HG03095 (cell line): ENCODE data around the gene GRIK2.

Source experiments
- ATAC-seq: cut with Tn5 transposase; IDR thresholded peaks from one replicate; pipeline ENCODE4 v1.9.1; 2021; ENCODE audit warnings: moderate library complexity; ENCODE audit not compliant: unreplicated experiment

Gene GRIK2

GRCh38 chr6:101853231-101854085 lies 459.9 kb downstream of the GRIK2 start:
- no peak for ATAC-seq

DNA sequence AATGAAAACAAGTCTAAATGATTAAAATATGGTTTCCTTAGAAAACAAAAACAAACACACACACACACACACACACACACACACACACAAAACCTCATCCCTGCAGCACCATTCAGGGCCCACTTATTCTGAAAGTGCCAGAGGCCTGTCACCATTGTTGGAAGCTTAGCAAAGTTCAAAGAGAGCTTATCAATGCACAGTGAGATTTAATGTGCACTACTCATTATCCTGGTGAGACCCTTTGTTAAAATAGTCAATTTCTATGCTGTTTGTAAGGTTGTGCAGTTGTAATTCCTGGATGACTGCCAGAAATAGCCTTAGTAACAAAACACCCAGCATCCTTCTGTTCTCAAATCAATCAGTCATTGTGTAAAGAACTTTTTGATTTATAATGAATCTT lies 482.9 kb downstream of the GRIK2 start:
- no peak for ATAC-seq

- peak; percentile 64 for ATAC-seq
Measured at GRCh38 chr6:101878554-101879276, 485.2 kb downstream of the GRIK2 start.

DNA sequence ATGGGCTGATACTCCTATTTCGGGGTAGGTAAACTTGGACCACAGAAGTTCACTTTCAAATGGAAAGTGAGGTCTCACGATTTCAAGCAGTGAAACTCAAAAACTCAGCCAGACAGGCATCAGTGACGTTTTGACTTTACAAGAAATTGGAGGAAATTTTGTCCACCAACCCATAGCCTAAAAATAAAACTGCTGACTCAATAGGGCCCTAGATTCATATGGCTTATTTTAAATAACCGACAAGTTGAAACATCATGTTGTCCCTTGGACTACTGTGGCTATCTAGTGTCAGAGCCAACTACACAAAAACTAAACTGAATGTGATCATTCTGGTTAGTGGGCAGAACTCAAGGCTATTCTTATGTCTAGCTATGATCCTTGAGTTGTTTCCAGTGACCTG lies 486.3 kb downstream of the GRIK2 start:
- no peak for ATAC-seq

GRCh38 chr6:101883505-101883904 lies 490.0 kb downstream of the GRIK2 start:
- ATAC-seq, result no peak

DNA sequence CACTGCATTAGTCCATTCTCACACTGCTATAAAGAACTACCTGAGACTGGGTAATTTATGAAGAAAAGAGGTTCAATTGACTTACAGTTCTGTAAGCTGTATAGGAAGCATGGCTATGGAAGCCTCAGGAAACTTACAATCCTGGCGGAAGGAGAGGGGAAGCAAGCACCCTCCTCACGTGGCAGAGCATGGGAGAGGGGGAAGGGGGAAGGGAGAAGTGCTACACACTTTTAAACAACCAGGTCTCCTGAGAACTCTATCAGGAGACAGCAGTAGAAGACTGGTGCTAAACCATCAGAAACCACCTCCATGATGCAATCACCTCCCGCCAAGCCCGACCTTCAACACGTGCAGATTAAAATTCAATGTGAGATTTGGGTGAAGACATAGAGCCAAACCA lies 494.0 kb downstream of the GRIK2 start:
- ATAC-seq, result no peak

- ATAC-seq, result no peak
Measured at GRCh38 chr6:101907356-101908217, 514.1 kb downstream of the GRIK2 start.

- ATAC-seq, result no peak
Measured at GRCh38 chr6:101909366-101909765, 515.9 kb downstream of the GRIK2 start.

- no peak for ATAC-seq
Measured at GRCh38 chr6:101912311-101912710, 518.8 kb downstream of the GRIK2 start.

GRCh38 chr6:101918471-101918870 lies 525.0 kb downstream of the GRIK2 start:
- no peak for ATAC-seq

DNA sequence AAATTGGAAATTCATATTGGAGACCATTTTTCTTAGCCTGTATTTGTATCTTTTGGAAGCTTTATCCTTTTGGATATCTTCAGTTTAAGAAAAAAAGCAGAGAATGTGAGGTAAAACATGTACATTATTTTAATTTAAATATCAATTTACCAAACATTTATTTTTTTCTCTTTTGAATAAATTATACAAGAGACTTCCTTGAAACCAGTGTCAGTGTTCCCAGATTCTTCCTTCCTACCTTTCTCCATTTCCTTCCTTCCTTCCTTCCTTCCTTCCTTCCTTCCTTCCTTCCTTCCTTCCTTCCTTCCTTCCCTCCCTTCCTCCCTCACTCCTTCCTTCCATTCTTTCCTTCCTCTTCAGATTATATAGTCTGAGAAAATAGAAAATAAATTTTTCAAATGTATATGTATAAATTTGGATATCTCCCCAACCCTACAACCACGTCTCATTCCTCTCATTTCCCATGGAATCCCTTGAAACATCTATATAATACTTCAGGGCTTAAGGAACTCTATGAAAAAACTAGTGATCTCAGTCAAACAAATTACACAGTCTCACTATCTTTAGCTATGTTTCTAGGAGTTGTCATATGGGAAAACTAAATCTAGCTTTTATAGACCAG lies 528.4 kb downstream of the GRIK2 start:
- no peak for ATAC-seq

DNA sequence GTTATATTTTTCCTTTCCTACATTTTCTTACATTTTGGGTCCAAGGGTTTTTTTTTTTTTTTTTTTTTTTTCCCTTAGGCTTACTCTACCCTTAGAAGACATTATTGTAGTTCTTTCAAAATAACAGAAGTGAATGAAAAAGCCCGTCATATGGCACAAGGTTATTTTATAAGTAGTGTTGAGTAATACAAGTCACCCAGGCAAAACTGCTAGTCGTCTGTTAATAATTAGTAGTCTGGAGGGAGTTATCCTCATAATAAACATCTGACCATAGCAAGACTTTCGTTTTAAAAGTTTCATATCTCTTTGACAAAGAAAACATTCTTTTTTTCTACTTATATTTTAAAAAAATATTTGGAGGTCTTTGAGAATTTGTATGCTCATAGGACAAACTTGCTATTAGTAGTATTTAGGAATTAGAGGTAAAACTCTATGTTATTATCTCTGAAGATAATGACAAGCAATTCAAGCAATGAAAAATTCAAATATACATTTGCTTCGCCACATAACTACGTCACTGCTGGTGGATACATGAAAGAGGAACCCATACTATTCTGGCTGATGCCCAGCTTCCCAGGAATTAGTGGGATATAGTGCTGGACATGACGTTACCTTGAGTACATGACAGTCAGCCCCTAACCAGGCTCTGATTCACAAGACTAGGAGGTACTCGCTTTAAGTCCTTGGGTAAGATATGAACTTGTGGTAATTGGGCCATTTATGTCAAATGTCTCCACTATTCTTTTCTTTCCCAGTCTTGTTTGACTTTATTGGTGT lies 532.8 kb downstream of the GRIK2 start:
- ATAC-seq, result no peak

GRCh38 chr6:101931766-101932165 lies 538.3 kb downstream of the GRIK2 start:
- ATAC-seq, result no peak

DNA sequence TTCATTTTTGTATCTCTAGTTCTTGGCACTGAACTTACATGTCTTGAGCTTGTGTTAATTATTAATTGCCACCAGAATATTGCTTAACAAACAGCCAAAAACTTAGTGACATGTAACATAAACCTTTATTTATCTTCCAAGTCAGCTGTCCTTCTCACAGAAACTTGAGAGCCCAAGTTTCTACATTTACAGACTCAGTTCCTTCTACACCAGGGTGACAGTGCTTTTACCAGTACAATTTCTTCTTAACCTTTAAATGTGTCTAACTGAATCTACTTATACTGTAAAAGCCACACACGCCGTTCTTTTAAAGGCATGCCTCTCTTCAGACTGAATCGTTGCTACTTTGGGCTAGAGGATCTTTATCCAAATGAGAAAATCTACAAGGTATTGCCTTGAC lies 539.2 kb downstream of the GRIK2 start:
- no peak for ATAC-seq

DNA sequence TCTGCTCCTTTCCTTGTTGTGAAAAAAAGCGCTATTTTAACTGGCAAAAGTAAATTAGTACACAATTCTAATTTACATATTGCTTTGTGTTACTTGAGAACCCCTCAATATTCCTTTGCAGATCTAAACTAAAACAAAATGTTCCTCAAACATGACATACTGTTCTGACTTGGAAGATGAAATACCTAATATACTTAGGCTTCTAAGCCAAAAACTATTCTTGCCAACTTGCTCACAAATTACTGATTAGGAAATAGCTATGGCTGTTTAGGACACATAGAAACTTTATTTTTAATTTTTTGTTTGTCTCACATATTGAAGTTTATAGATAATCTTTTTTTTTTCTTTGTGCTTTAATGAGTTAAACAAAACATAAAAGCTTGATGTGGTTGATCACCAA lies 542.2 kb downstream of the GRIK2 start:
- no peak for ATAC-seq

DNA sequence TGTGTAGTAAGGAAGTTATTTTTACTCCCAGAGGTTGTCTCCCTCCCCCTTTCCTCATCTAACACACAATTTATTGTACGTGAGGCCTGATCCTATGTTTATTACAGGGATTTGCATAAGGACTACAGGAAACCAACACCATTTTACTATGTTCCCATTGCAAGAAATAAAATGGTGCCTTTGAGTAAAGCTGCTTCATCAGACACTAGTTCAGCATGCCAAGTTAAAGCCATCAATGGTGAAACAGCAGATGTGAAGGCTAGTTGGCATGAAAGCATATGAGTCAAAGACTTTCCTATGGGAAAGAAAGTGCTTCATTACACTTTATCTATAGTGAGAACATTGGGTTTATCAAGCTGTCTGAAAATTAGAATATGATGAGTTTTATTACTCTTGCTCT lies 543.0 kb downstream of the GRIK2 start:
- ATAC-seq, result no peak

DNA sequence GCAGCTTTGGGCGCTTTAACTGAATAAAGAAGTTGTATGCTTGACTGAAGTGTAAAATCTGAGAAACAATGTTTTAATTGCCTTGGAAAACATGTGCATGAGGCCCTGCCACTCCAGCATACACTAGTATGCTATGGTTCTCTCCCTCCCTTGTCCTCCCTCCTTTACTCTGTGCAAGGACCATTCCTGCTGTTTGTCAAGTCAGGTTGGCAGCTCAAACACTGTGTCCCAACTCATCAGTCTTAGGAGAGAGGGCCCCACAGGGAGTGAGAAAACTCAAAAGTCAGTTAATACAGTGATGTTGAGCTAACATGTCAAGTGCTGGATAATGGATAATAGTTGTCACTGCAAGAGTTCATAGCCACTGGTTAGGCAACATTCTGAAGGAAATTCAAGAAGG lies 543.6 kb downstream of the GRIK2 start:
- ATAC-seq, result no peak

DNA sequence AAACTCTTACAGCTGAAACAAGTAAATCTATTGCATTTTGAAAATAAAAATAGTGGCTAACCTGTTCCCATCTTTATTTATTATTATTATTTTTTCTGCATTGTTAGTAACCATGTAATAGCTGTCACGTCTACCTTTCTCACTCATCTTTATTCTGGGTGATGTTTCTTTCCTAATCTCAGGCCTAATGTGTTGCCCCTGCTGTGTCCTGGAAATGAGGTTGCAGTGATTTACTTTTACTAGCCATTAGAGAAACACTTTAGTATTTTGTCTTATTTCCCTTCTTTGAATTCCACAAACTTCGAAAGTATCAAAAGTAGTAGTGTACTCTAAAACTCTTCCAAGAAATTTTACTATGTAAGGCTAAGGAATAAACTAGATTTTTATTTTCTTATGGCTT lies 546.9 kb downstream of the GRIK2 start:
- no peak for ATAC-seq

DNA sequence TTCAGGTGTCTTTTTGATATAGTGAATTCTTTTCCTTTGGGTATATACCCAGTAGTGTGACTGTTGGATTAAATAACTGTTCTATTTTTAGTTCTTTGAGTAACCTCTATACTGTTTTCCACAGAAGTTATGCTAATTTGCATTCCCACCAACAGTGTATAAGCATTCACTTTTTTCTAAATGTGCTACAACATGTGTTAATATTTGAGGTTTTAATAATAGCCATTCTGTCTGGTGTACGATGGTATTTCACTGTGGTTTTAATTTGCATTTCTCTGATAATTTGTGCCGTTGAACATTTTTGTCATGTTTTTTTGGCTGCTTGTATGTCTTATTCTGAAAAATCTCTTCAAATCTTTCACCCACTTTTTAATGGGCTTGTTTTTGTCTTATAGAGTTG lies 563.5 kb downstream of the GRIK2 start:
- no peak for ATAC-seq

DNA sequence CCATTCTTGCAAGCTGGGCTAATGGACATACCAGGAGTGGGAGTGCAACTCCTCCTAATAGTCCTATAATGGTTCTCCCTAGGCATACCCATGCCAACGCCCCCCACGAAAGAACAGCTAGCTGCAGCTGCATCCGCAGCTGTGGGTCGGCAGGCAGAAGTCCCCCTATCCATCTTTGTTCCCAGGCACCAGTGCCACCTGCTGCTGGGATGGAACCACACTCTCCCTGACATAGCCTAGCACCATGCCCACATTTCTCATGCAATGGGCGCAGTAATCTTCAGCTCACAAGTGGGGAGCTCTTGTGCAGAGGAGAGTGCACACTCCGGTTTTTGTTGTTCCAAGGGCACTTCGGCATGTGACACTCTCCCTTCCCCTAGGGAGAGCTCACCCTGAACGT lies 567.8 kb downstream of the GRIK2 start:
- no peak for ATAC-seq
